H1 (cell line): Measurements from ENCODE around the gene UBL4B. TPM values are rescaled to one million over a fixed set of nuclear protein-coding genes. Genes with fewer than 3 reads are reported as not detected.

Experiments
- JUND ChIP-seq: IDR thresholded peaks from 2 replicates; pipeline ENCODE4 v1.6.1; 2011; ENCODE audit warnings: mild to moderate bottlenecking, improper control_type of control experiment, low read length
- NRF1 ChIP-seq: IDR thresholded peaks from 2 replicates; pipeline ENCODE4 v1.6.1; 2011; ENCODE audit warnings: mild to moderate bottlenecking, low read depth, low read length, improper control_type of control experiment
- SP4 ChIP-seq: IDR thresholded peaks from 2 replicates; pipeline ENCODE4 v1.6.1; 2012; ENCODE audit warnings: low read length, inconsistent platforms
- ZNF274 ChIP-seq: IDR thresholded peaks from 2 replicates; pipeline ENCODE4 v1.7.0; 2012; ENCODE audit warnings: low read length, borderline replicate concordance; ENCODE audit errors: extremely low read depth
- polyA plus RNA-seq, 7 experiments: library from polyadenylated mRNA; depleted of rRNA in 3 of 7; stranded (reverse) in 5 of 7; unstranded in 2 of 7; fragments of >200 nt in 5 of 7; fragments of 200-250 nt in 2 of 7; gene quantifications; 1 replicate in 5 of 7; 2 replicates in 1 of 7; 4 replicates in 1 of 7; pipeline versions ENCODE4 v1.2.1 to v1.2.3, GENCODE V29; 2011 to 2013; ENCODE audit warnings: missing spikeins in 2 of 7, mixed read lengths in 2 of 7
- total RNA-seq: library from RNA; stranded (reverse); fragmentation: NEBNext Ultra II Directional; extraction: Animal tissue kit (Norgen Biotek cat#: 25700); gene quantifications from 2 replicates; pipeline ENCODE4 v1.2.1, GENCODE V29; 2021
- TF ChIP-seq, protein P1 (sequence below): fragments of 300-600 bp; sonication (generic); IDR thresholded peaks from 2 replicates; pipeline ENCODE4 v1.7.1; 2012; ENCODE audit warnings: low read length, moderate library complexity, mild to moderate bottlenecking, inconsistent platforms; ENCODE audit not compliant: insufficient replicate concordance
- TF ChIP-seq, protein P2 (sequence below): IDR thresholded peaks from 2 replicates; pipeline ENCODE4 v1.6.1; 2011; ENCODE audit warnings: low read length, improper control_type of control experiment

The UBL4B gene
- total and polyA plus RNA-seq, 2 of the 8 experiments (the other 6 are each of a cell fraction or from before 2014, with no cell fraction given): 0.11 TPM; not detected in 1

DNA sequence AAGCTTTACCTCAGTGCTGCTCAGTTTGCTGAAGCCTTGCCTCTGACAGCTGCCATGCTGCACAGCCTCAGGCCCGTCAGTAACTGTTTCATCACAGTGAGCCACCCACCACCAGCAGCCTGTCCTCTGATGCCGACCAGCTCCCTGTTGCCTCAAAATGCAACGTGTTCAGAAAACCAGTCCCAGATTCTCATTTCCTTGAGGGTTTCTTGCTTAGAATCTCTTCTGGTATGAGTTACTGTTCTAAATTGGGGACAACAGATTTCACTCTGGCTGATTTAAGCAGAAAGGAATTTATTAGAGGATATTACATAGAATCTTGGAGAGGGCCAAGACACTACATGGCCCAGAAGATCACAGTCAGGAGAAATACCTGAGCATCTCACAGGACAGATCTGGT lies 11.0 kb downstream of the UBL4B start (continued):
- TF ChIP-seq, protein P1, sequence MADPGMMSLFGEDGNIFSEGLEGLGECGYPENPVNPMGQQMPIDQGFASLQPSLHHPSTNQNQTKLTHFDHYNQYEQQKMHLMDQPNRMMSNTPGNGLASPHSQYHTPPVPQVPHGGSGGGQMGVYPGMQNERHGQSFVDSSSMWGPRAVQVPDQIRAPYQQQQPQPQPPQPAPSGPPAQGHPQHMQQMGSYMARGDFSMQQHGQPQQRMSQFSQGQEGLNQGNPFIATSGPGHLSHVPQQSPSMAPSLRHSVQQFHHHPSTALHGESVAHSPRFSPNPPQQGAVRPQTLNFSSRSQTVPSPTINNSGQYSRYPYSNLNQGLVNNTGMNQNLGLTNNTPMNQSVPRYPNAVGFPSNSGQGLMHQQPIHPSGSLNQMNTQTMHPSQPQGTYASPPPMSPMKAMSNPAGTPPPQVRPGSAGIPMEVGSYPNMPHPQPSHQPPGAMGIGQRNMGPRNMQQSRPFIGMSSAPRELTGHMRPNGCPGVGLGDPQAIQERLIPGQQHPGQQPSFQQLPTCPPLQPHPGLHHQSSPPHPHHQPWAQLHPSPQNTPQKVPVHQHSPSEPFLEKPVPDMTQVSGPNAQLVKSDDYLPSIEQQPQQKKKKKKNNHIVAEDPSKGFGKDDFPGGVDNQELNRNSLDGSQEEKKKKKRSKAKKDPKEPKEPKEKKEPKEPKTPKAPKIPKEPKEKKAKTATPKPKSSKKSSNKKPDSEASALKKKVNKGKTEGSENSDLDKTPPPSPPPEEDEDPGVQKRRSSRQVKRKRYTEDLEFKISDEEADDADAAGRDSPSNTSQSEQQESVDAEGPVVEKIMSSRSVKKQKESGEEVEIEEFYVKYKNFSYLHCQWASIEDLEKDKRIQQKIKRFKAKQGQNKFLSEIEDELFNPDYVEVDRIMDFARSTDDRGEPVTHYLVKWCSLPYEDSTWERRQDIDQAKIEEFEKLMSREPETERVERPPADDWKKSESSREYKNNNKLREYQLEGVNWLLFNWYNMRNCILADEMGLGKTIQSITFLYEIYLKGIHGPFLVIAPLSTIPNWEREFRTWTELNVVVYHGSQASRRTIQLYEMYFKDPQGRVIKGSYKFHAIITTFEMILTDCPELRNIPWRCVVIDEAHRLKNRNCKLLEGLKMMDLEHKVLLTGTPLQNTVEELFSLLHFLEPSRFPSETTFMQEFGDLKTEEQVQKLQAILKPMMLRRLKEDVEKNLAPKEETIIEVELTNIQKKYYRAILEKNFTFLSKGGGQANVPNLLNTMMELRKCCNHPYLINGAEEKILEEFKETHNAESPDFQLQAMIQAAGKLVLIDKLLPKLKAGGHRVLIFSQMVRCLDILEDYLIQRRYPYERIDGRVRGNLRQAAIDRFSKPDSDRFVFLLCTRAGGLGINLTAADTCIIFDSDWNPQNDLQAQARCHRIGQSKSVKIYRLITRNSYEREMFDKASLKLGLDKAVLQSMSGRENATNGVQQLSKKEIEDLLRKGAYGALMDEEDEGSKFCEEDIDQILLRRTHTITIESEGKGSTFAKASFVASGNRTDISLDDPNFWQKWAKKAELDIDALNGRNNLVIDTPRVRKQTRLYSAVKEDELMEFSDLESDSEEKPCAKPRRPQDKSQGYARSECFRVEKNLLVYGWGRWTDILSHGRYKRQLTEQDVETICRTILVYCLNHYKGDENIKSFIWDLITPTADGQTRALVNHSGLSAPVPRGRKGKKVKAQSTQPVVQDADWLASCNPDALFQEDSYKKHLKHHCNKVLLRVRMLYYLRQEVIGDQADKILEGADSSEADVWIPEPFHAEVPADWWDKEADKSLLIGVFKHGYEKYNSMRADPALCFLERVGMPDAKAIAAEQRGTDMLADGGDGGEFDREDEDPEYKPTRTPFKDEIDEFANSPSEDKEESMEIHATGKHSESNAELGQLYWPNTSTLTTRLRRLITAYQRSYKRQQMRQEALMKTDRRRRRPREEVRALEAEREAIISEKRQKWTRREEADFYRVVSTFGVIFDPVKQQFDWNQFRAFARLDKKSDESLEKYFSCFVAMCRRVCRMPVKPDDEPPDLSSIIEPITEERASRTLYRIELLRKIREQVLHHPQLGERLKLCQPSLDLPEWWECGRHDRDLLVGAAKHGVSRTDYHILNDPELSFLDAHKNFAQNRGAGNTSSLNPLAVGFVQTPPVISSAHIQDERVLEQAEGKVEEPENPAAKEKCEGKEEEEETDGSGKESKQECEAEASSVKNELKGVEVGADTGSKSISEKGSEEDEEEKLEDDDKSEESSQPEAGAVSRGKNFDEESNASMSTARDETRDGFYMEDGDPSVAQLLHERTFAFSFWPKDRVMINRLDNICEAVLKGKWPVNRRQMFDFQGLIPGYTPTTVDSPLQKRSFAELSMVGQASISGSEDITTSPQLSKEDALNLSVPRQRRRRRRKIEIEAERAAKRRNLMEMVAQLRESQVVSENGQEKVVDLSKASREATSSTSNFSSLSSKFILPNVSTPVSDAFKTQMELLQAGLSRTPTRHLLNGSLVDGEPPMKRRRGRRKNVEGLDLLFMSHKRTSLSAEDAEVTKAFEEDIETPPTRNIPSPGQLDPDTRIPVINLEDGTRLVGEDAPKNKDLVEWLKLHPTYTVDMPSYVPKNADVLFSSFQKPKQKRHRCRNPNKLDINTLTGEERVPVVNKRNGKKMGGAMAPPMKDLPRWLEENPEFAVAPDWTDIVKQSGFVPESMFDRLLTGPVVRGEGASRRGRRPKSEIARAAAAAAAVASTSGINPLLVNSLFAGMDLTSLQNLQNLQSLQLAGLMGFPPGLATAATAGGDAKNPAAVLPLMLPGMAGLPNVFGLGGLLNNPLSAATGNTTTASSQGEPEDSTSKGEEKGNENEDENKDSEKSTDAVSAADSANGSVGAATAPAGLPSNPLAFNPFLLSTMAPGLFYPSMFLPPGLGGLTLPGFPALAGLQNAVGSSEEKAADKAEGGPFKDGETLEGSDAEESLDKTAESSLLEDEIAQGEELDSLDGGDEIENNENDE: no peak
- TF ChIP-seq, protein P2, sequence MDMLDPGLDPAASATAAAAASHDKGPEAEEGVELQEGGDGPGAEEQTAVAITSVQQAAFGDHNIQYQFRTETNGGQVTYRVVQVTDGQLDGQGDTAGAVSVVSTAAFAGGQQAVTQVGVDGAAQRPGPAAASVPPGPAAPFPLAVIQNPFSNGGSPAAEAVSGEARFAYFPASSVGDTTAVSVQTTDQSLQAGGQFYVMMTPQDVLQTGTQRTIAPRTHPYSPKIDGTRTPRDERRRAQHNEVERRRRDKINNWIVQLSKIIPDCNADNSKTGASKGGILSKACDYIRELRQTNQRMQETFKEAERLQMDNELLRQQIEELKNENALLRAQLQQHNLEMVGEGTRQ: no peak
- no peak for TF ChIP-seq NRF1
- TF ChIP-seq JUND: no peak
- TF ChIP-seq ZNF274: no peak
- TF ChIP-seq SP4: no peak
